Loucy (cell line): ENCODE results near the gene DNAH11.

Experiments
- H2AFZ ChIP-seq: fragments of 200-600 bp; sonication (generic); 2 replicates; pipeline ENCODE4 v1.6.0; 2016; ENCODE audit warnings: antibody characterized with exemption, mild to moderate bottlenecking, low read length, moderate library complexity
- H3F3A ChIP-seq: fragments of 200-600 bp; 2 replicates; pipeline ENCODE4 v1.6.0; 2016; ENCODE audit warnings: antibody characterized with exemption, low read depth, mild to moderate bottlenecking
- H3K27me3 ChIP-seq: fragments of 200-600 bp; sonication (generic); 2 replicates; pipeline ENCODE4 v1.6.1; 2014; ENCODE audit warnings: low read length, mild to moderate bottlenecking; ENCODE audit not compliant: insufficient read depth, poor library complexity, severe bottlenecking
- H3K36me3 ChIP-seq: fragments of 200-600 bp; sonication (generic); 2 replicates; pipeline ENCODE4 v1.6.1; 2016; ENCODE audit warnings: low read length; ENCODE audit not compliant: insufficient read depth
- H3K4me1 ChIP-seq: fragments of 200-600 bp; sonication (generic); 2 replicates; pipeline ENCODE4 v1.5.1; 2014; ENCODE audit warnings: low read length, mild to moderate bottlenecking; ENCODE audit not compliant: insufficient read depth, poor library complexity, severe bottlenecking
- H3K4me2 ChIP-seq: fragments of 200-600 bp; sonication (generic); 2 replicates; pipeline ENCODE4 v1.6.0; 2014; ENCODE audit warnings: antibody characterized with exemption, low read length, low read depth, mild to moderate bottlenecking; ENCODE audit not compliant: poor library complexity, severe bottlenecking
- H3K4me3 ChIP-seq: fragments of 200-600 bp; sonication (generic); 2 replicates; pipeline ENCODE4 v1.5.1; 2014; ENCODE audit warnings: low read length, mild to moderate bottlenecking, mixed read lengths; ENCODE audit not compliant: poor library complexity, severe bottlenecking
- H3K79me2 ChIP-seq: fragments of 200-600 bp; sonication (generic); 2 replicates; pipeline ENCODE4 v1.6.1; 2014; ENCODE audit warnings: low read length; ENCODE audit not compliant: insufficient read depth
- H3K9ac ChIP-seq: fragments of 200-600 bp; sonication (generic); 2 replicates; pipeline ENCODE4 v1.6.0; 2014; ENCODE audit warnings: mild to moderate bottlenecking, low read depth, low read length, moderate library complexity; ENCODE audit not compliant: poor library complexity, severe bottlenecking
- H3K9me2 ChIP-seq: fragments of 200-600 bp; sonication (generic); replicated peaks from 2 replicates; pipeline ENCODE4 v1.6.1; 2016; ENCODE audit warnings: low read depth, low read length, mixed read lengths
- H3K9me3 ChIP-seq: fragments of 200-600 bp; sonication (generic); 2 replicates; pipeline ENCODE4 v1.6.1; 2014; ENCODE audit warnings: mild to moderate bottlenecking, antibody characterized with exemption, low read length, low read depth; ENCODE audit not compliant: insufficient read depth
- H4K20me1 ChIP-seq: fragments of 200-600 bp; sonication (generic); 2 replicates; pipeline ENCODE4 v1.6.0; 2014; ENCODE audit warnings: antibody characterized with exemption, low read length, mild to moderate bottlenecking; ENCODE audit not compliant: insufficient read depth, poor library complexity, severe bottlenecking
- EZH2phosphoT487 ChIP-seq: fragments of 200-600 bp; IDR thresholded peaks from 2 replicates; pipeline ENCODE4 v1.6.1; 2018; ENCODE audit warnings: antibody characterized with exemption, mild to moderate bottlenecking, moderate library complexity, borderline replicate concordance
- TF ChIP-seq, protein P1 (sequence below): fragments of 200-600 bp; sonication (generic); conservative IDR thresholded peaks from 2 replicates; pipeline ENCODE4 v1.5.1; 2014; ENCODE audit warnings: mild to moderate bottlenecking, antibody characterized with exemption, low read length

Gene DNAH11

DNA sequence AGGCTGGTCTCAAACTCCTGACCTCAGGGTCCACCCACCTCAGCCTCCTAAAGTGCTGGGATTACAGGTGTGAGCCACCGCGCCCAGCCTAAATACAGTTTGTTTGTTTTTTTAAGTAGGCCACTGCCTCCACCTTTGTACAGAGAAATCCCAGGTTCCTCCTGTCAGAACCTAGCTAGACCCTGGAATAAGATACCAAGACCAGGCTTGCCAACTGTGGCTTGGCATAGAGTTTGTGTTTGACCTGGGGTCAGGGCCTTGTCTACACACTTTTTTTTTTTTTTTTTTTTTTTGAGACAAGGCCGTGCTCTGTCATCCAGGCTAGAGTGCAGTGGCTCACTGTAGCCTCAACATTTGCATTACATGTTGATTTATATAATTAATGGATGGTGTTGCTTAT lies 34.3 kb upstream of the DNAH11 start:
- Histone ChIP-seq H3K9ac (no peak overlapping the region), H3K9me2 (no peaks in the 10 kb centered on the region), H3K4me3 (no peak overlapping the region), H3K79me2 (no peaks in the 10 kb centered on the region), H3K36me3 (peaks cover 36% of the 10 kb centered on the region), H3K9me3 (no peaks in the 10 kb centered on the region), H3F3A (no peaks in the 10 kb centered on the region), H3K4me2 (no peak overlapping the region), H3K4me1 (no peaks in the 10 kb centered on the region), H3K27me3 (no peaks in the 10 kb centered on the region), H4K20me1 (no peaks in the 10 kb centered on the region), H2AFZ (no peak overlapping the region)
- no peak for TF ChIP-seq EZH2phosphoT487
- TF ChIP-seq, protein P1, sequence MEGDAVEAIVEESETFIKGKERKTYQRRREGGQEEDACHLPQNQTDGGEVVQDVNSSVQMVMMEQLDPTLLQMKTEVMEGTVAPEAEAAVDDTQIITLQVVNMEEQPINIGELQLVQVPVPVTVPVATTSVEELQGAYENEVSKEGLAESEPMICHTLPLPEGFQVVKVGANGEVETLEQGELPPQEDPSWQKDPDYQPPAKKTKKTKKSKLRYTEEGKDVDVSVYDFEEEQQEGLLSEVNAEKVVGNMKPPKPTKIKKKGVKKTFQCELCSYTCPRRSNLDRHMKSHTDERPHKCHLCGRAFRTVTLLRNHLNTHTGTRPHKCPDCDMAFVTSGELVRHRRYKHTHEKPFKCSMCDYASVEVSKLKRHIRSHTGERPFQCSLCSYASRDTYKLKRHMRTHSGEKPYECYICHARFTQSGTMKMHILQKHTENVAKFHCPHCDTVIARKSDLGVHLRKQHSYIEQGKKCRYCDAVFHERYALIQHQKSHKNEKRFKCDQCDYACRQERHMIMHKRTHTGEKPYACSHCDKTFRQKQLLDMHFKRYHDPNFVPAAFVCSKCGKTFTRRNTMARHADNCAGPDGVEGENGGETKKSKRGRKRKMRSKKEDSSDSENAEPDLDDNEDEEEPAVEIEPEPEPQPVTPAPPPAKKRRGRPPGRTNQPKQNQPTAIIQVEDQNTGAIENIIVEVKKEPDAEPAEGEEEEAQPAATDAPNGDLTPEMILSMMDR: no peak

DNA sequence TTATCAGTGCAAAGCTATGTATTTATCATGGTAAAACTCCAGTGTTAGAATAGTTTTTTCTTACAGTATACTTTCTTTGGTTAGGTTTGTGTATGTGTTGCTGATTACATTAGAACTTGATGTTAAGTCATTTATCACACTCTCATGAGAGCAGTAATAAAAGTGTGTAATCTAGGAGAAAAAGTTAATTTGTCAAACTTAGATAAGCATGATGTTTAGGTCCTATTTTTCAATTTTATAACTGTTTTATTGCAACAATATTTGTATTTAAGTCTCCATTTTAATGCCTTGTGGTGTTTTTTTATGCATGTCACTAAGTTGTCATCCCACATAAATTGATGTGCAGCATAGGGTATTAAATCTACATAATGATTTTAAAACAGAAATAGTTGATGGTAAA lies 28.8 kb upstream of the DNAH11 start:
- no peak overlapping the region for H3K4me2 ChIP-seq
- no peak overlapping the region for H3K4me3 ChIP-seq
- TF ChIP-seq EZH2phosphoT487: no peak
- TF ChIP-seq, protein P1: no peak
- no peaks in the 10 kb centered on the region for H4K20me1 ChIP-seq
- H3K9ac ChIP-seq: no peak overlapping the region
- no peaks in the 10 kb centered on the region for H3K9me3 ChIP-seq
- no peak overlapping the region for H2AFZ ChIP-seq
- no peaks in the 10 kb centered on the region for H3F3A ChIP-seq
- H3K4me1 ChIP-seq: no peaks in the 10 kb centered on the region
- H3K36me3 ChIP-seq: peaks cover 28% of the 10 kb centered on the region
- no peaks in the 10 kb centered on the region for H3K9me2 ChIP-seq
- H3K27me3 ChIP-seq: no peaks in the 10 kb centered on the region
- H3K79me2 ChIP-seq: no peaks in the 10 kb centered on the region

GRCh38 chr7:21524680-21525079 lies 18.2 kb upstream of the DNAH11 start:
- Histone ChIP-seq H3K4me3 (no peak overlapping the region), H3K9me3 (peaks cover 8% of the 10 kb centered on the region; the same call in 1 of the 2 replicates), H3K79me2 (no peaks in the 10 kb centered on the region), H3K4me1 (no peaks in the 10 kb centered on the region), H4K20me1 (no peaks in the 10 kb centered on the region), H3K27me3 (no peaks in the 10 kb centered on the region), H2AFZ (no peak overlapping the region), H3K4me2 (no peak overlapping the region), H3F3A (no peaks in the 10 kb centered on the region), H3K36me3 (no peaks in the 10 kb centered on the region), H3K9ac (no peak overlapping the region), H3K9me2 (no peaks in the 10 kb centered on the region)
- TF ChIP-seq EZH2phosphoT487: no peak
- TF ChIP-seq, protein P1: no peak
